ENCODE measurements around the gene GSG1L2.

GSG1L2 gene

DNA sequence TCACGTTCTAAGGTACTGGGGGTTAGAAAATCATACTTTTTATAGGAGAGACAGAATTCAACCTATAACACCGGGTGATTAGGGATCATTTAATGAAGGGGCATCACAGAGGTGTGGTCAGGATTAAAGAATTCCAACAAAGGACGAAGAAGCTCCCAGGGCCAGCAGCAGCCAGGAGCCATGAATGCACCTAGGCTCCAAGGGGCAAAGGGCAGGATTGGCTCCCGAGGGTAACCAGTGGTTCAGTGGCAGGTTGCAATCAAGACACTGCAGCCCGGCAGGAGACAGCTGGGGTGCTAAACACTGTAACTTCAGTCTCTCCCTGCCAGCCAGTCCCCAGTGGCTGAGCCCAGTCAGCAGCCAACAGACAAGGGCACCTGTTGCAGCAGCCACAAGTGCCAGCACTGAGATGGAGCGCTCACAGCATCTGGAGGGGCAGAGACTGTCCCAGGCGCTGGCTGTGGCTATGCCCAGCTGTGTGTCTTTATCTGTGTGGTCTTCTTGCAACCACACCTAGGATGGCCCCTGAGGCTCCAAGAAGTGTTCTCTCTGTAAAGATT, 54.4 kb downstream of the GSG1L2 start:
- no peak overlapping the region for H3K4me3 ChIP-seq (ENCODE audit: low read depth, low read length)
- TF ChIP-seq, protein P1, sequence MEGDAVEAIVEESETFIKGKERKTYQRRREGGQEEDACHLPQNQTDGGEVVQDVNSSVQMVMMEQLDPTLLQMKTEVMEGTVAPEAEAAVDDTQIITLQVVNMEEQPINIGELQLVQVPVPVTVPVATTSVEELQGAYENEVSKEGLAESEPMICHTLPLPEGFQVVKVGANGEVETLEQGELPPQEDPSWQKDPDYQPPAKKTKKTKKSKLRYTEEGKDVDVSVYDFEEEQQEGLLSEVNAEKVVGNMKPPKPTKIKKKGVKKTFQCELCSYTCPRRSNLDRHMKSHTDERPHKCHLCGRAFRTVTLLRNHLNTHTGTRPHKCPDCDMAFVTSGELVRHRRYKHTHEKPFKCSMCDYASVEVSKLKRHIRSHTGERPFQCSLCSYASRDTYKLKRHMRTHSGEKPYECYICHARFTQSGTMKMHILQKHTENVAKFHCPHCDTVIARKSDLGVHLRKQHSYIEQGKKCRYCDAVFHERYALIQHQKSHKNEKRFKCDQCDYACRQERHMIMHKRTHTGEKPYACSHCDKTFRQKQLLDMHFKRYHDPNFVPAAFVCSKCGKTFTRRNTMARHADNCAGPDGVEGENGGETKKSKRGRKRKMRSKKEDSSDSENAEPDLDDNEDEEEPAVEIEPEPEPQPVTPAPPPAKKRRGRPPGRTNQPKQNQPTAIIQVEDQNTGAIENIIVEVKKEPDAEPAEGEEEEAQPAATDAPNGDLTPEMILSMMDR (IDR thresholded peaks at IDR 0.05; ENCODE audit: borderline replicate concordance, insufficient read depth, low read depth, low read length) = no peak

DNA sequence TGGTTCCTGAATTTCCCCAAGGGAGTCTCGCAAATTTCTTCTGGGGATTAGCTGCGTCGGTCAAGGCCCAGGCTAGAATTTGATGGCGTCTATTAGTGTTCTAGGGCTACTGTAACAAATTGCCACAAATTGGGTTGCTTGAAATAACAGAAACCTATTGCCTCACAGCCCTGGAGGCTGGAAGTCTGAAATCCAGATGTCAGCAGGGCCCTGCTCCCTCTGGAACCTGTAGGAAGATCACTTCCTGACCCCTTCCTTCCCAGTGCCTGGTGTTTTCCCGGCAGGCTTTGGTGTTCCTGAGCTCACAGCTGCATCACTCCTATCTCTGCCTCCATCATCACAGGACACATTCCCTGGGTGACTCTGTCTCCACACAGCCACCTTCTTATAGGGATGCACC, 54.9 kb downstream of the GSG1L2 start:
- no peak overlapping the region for H3K4me3 ChIP-seq (ENCODE audit: low read depth, low read length)
- TF ChIP-seq, protein P1 (IDR thresholded peaks at IDR 0.05; ENCODE audit: borderline replicate concordance, insufficient read depth, low read depth, low read length) = no peak

DNA sequence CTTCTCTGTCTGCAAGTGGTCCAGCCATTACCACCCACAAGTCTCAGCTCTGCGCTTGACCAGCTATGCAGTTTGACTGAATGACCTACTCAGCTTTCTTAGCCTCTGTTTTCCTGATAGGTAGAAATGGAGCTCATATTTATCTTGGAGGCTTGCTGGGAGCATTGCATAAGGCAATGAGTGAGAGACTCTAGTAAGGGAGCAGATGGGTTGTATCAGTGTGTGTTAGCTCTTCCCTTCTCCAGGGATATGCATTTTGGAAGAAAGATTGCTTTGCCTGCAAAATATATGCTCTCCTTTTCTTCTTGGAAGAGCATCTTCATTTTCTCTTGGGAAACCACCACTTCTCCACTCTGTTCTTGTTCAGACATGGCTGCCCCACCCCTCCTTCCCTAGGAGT, 56.6 kb downstream of the GSG1L2 start:
- H3K4me3 ChIP-seq (ENCODE audit: low read depth, low read length) = no peak overlapping the region
- TF ChIP-seq, protein P1 (IDR thresholded peaks at IDR 0.05; ENCODE audit: borderline replicate concordance, insufficient read depth, low read depth, low read length) = no peak

DNA sequence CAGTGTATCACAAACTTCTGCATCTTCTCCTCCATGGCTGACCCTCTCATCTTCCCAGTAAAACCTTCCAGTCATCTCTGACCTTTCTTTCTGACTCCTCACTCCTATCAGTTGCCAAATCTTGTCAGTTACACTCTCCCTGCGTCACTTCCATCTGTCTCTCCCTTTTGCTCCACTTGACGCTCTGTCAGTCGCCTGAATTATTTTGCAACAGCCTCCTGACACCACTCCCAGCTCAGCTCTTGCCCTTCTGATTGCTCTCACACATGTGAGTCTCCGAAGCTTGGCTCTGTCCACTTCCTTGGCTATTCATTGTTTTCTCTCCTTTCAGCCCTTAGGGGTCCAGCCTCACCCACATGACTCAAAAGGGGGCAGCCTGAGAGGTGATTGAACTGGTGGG, 58.2 kb downstream of the GSG1L2 start:
- TF ChIP-seq, protein P1 (IDR thresholded peaks at IDR 0.05; ENCODE audit: borderline replicate concordance, insufficient read depth, low read depth, low read length) = no peak
- H3K4me3 ChIP-seq (ENCODE audit: low read depth, low read length) = no peak overlapping the region

DNA sequence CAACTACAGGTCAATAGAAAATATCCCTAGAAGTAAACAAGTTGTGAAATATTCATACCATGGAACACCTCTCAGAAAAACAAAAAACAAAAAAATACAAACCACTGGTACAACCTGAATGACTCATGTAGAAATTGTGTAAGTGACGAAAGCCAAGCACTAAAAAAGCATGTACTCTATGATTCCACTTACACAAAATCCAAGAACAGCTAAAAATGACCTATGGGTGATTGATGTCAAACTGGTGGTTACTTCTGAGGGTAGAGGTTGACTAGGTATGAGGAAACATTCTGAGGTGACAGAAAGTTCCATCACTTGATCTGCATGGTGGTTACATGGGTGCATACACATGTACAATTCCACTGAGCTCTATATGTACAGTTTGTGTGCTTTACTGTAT, 61.6 kb downstream of the GSG1L2 start:
- TF ChIP-seq, protein P1 (IDR thresholded peaks at IDR 0.05; ENCODE audit: borderline replicate concordance, insufficient read depth, low read depth, low read length) = no peak
- no peak overlapping the region for H3K4me3 ChIP-seq (ENCODE audit: low read depth, low read length)

DNA sequence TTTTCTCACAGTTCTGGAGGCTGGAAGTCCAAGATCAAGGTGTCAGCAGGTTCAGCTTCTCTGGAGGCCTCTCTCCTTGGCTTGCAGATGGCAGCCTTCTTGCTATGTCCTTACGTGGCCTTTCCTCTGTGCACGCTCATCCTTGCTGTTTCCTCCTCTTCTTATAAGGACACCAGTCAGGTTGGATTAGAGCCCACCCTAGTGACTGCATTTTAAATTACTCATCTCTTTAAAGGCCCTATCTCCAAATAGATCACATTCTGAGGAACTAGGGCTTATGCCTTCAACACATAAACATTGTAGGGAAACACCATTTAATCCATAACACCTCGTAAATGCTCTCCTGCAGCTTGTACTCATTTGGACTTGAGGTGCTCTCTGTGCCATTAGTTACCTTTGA, 66.8 kb downstream of the GSG1L2 start:
- TF ChIP-seq, protein P1 (IDR thresholded peaks at IDR 0.05; ENCODE audit: borderline replicate concordance, insufficient read depth, low read depth, low read length) = no peak
- no peak overlapping the region for H3K4me3 ChIP-seq (ENCODE audit: low read depth, low read length)
